ENCODE measurements around the gene VPREB3.
"Not testable (repeated sequence)": the region's sequence is repeated elsewhere in the genome, so short reads cannot be mapped to it uniquely, and the experiment has no call there.

VPREB3 gene

DNA sequence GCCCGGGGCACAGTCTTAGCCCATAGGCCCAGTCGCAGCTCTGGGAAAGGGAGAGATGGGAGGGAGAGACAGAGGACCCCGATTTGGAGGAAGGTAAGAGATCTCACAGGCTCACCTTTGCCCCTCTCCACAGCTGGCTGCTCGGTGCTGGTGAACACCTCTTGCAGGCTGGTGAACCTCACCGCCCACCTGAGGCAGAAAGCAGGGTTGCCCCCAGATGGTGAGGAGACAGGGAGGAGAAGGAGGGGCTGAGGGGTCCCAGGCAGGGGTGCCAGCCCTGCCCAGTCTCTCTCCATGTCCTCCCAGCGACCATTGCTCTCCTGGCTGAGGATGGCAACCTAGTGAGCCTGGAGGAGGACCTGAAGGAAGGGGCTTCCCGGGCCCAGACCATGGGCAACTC is 9.7 kb upstream of the VPREB3 start:
- no peak for DNase-seq

DNA sequence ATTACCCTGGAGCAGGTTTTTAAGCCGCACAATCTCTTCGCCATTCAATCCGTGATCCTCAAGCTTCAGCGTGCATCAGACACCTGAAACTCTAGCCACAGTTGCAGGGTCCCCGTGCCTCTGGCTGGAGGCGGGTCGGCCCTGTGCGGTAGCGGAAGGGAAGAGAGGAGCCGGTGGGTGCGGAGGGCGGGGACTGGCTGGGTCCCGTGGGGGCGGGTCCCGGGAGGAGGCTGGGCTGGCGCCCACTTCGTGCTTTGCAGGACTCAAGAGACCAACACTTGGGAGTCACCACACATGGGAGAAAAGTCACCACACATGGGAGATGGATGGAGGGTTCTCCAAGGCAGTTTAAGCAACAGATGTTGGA is 9.3 kb upstream of the VPREB3 start:
- peak; percentile 43 to 54 for DNase-seq

DNA sequence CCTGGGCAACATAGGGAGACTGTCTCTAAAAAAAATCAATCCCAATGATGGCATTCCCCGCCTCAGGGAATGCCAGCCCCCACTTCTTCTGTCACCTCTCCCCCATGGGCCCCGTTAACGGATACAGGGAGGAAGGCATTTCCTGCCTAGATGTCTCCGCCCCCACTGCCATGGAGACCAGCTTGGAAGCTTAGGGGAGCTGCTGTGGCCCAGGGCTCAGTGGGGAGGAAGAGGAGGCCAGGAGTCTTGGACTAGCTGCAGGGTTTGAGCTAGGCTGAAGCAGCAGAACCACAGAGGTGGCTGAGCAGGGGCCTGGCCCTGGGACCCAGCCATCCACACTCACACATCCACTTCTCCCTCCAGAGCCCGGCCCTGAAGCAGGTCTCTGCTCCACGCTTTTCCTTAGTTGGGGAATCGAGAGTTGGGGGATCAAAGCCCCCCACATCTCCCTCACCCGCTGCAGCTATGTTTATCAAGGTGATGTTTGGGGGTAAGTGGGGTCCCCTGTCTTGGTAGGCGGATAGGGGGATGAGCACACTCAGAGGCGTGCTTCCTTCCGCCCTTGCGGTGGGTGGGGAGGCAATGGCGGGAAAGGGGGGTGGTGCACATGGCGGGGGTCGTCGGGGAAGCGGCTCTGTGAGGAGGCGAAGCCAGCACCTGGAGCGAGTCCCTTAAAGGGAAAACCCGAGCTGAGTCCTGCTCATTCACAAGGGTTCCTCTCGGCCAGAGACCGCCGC is 8.8 kb upstream of the VPREB3 start, which contains the start of gene C22orf15:
Gene C22orf15 (plus strand): TSS at position 149 of the 737 bp plus-strand sequence. CDS start 317 bp downstream, at position 466.
- no peak for DNase-seq

DNA sequence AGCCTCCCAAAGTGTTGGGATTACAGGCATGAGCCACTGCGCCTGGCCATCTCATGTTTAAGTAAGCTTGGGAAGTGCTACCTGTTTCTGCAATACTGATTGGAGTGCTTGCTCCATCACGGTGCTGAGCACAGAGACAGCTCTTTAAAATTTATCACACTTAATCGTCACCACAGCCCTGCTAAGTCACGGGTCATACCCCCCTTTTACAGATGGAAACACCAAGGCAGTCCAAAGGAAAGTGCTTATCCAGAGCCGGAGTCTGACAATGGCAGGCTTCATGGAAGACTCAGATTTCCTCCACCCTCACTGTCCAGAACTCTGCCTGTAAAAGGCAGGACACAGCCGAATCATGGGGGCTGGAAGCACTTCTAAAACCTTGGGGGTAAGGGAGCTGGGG is 5.8 kb upstream of the VPREB3 start:
- no peak for DNase-seq

DNA sequence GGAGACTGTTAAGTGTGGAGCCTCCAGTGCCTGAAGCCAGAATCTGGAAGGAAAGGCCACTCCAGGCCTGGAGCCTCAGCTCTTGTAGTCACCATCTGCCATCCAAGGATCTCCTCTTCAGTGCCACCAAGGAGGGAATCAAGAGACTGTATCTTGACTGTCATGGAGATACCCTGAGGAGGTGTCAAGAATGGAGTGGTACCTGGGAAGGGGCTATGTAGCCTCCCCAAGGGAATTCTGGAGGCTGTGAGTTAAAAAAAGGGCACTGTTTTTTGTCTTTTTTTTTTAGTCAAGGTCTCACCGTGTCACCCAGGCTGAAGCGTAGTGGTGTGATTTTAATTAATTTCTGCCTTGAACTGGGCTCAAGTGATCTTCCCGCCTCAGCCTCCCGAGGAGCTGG is 5.3 kb upstream of the VPREB3 start:
- no peak for DNase-seq

DNA sequence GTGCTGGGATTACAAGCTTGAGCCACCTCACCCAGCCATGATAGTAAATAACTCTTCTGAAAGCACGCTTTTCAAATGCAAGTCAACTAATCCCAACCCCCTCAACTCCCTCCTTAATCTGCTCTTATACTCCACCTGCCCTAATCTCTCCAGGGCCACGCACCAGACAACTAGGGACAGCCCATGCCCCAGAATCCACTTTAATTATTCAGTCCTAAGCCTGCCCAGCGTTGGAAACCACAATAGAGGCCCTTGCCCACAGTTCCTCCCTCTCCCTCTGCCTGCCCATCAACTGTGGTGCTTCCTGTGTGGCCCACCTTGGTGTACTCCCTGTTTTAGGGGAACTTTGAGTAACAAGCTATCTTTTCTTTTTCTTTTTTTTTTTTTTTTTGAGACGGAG is 2.7 kb upstream of the VPREB3 start:
- no peak for DNase-seq

DNA sequence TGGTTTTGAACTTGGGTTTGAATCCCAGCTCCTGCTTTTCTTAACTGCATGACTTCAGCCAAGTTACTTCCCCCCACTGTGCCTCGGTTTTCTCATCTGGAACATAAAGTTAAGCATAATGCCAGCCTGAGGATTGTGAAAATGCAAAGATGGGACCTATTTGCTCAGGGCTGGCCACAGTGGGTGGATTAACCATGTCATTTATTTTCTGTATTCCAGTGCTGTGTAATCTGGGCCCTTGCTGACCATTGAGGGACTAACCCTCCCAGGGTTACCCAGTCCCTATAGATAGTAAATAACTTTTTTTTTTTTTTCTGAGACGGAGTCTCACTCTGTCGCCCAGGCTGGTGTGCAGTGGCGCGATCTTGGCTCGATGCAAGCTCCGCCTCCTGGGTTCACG is 1.5 kb upstream of the VPREB3 start:
- no peak for DNase-seq

DNA sequence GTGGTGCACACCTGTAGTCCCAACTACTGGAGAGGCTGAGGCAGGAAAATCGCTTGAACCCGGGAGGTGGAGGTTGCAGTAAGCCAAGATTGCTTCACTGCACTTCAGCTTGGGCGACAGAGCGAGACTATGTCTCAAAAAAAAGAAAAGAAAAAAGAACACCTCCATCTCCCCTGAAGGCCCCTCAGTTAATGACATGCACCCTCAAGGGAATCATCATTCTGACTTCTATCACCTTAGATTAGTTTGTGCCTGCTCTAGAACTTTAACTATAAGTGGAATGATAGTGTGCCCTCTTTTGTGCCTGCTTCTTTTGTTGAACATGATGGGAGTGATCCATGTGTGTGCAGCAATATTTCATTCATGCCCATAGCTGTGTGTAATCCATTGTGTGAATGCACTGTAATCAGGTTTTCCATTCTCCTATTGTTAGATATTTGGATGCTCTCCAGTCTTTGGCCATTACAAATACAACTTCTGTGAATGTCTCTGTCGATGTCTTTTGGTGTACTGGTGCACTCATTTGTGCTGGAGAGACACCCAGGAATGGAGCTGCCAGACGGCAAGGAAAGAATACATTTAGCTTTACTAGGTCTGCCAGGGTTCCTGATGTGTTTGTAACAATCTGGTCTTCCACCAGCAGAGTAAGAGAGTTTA is 883 bp upstream of the VPREB3 start:
- no peak for DNase-seq

DNA sequence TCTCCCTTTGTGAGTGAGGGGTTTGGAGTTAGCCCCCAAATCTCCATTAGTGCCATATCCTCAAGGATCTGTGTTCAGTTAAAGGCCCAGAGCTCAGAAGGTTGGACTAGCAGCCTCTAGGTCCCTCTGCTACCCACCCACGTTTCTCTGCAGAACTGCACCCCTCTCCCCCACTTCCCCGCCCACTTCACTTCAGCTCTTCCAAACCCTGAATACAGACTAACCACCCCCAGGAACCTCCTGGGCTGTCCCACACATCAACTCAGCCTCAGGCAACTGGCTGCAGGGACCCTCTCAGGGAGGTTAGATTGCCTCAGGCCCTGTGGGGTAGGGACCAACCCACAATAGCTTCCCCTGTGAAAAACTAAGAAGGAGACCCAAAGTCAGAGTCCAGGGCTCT is 840 bp downstream of the VPREB3 start:
- no peak for DNase-seq

DNA sequence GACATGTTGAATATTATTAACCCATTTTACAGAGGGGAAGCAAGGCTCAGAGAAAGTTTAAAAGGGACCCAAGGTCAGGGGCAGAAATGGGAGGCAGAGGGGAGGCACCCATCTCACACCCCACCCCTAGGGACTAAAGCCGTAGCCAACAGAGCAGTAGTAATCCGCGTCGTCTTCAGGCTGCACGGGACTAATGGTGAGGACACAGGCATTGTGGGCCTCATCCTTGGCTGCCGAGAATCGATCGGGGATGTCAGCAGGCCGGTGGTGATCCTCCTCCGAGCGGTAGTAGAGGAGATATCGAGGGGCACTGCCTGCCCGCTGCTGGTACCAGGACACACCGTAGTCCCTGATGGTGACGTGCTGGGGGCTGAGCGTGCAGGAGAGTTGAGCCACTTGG is 1.5 kb downstream of the VPREB3 start:
- DNase-seq: no peak

DNA sequence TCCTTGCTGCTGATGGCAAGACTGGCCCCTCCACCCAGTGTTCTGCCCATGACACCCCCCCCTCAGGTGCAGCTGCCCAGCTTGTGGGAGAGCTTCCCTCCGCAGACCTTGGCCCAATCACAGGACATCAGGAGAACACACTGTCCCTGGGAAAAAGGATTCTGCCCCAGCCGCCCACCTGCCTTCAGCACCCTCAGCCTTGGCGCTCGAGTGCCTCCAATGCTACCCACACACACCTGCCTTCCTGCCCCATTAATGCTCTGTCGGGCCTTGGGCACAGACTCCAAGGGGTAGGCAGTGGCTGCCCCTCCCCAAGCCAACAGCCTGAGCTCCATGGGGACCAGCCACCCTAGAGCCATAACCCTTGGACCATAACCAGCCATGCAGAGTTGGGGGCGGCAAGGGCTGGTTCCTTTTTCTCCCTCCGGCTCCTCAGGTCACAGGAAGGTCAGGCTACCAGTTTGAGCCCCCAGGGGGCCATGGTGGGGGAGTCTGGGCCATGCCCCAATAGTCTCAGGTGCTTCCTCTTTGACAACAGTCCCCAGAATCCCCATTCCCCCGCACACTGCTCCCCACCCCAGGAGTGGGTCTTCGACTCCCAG is 2.0 kb downstream of the VPREB3 start:
- DNase-seq: no peak

DNA sequence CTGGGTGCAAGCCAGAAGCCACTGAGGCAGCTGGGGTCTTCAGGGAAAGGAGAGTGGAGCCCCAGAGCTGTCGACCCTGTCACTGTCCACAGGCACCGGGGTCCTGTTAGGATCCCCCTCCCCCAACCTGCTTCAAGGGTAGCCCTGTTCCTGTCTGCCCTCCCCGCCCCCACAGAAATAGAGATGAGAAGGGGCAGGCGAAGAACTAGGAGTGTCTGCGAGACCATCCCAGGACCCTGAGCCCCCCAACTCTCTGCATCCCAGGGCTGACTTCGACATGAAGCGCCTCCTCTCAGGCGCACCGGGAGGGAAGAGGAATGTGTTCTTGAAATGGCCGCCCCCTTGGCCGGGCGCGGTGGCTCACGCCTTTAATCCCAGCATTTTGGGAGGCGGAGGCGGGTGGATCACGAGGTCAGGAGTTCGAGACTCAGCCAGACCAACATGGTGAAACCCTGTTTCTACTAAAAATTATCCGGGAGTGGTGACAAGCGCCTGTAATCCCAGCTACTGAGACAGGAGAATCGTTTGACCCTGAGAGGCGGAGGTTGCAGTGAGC is 2.7 kb downstream of the VPREB3 start:
- DNase-seq: peak in 1 of 2 donors; percentile 26

DNA sequence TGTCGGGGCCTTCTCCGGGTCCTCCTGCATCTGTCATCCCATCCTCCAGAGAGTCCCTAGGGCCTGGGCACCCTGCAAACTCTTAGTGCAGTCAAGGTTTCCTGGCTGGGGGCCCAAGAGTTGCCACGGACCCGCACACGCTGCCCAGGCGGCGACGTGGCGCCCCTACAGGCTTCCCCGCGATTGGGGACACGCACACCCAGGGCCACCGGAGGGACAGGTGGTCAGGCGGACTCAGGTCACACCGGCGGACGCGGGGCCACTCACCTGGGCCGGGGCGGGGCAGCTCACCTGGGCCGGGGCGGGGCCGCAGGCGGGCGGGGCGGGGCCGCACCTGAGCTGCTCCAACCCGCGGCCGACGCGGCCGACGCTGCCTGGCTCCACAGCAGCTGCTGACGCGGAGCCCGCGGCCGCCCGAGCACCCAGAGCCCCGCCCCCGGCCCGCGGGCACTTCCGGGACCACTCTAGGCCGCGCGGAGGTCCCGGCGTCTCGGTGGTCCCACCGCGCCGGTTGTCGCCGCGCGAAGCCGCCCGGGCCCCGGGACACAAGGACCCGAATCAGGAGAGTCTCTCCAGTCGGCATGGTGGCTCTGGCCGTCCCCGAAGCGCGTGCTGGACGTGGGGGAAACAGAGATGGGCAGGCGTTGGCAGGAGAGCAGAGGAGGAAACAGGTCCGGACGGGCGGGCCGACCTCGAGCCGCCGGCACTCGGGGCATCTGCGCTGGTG is 3.3 kb downstream of the VPREB3 start, which contains the start of gene ZNF70:
Gene ZNF70 (minus strand): TSS at position 399 of the 727 bp plus-strand sequence. CDS start 5,972 bp downstream, outside the sequence.
- peak; percentile 80 to 85 for DNase-seq

DNA sequence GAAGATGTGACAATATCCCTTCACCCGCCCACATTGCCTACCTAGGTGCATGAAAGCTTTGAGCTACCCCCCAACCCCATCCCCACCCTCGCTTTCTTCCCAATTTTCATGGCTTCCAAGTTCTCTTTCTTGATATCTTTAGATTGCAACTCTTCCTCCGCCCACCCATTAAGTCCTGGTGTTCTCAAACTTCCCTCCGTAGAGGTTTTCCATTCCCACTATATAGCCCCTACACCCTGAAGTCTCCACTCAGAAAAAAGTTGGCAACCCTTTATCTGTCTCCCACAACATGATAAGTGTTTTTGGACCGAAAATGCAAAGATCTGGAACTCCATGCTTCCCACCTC is 3.9 kb downstream of the VPREB3 start:
- no peak for DNase-seq

DNA sequence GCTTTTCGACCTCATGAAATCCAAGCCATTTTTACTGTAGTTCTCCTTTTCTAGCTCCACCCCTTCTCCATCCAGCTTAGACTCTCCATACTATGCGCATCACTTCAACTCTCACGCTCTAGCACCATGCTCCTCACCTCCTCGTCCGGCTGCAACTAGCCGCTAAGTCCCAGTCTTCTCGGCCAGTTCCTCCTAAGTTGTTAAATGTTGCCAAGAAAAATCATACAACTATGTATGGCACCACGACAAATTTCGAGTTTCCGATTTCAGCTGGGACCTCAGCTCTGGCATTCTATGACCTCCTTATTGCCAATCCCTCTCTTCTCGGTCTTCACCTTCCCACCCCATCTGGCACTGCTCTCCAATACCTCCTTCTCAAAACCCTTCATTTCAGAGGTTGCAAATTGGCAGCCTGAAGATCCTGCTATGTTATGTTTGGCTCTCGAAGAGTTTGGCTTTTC is 4.4 kb downstream of the VPREB3 start:
- DNase-seq: no peak

DNA sequence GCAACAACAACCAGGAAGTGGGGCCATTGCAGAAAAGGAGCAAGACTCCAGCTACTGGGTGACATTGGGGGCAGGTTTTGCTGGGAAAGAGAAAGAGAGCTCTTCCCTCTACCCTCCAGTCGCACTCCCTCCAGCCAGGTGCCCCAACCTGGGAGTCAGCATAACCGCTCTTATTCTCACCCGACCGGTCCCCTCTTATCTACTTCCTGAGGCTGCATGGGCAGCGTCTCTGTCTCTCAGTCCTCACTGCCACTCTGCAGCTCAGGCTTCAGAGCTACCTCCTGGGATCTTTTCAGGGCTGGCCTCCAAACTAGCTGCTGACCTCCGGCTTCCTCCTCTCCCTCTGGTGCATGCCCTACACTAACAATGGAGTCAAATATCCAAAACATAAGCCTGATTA is 8.4 kb downstream of the VPREB3 start:
- DNase-seq: no peak

DNA sequence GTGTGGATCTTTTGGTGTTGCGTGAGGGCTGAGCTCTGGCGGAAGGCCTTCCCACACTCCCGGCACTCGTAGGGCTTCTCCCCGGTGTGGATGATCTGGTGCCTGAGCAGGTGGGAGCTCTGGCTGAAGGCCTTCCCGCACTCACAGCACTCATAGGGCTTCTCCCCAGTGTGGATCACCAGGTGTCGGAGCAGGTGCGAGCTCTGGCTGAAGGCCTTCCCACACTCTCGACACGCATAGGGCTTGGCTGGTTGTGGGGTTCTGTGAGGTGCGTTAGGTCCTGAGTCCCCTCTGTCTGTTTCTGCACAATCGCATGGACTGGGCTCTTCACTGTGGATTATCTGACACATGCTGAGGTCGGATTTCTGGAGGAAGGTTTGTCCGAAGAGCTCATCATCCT is 9.7 kb downstream of the VPREB3 start:
- DNase-seq: no peak

DNA sequence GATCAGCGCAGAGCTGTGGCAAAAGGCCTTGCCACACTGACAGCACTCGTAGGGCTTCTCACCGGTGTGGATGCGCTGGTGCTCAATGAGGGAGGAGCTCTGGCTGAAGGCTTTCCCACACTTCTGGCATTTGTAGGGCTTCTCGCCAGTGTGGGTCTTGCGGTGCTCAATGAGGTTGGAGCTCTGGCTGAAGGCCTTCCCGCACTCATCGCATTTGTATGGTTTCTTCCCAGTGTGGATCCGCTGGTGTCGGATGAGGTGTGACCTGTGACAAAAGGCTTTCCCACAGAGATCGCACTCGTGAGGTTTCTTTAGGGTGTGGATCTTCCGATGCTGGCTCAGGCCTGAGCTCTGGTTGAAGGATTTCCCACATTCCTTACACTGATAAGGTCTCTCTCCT is 10.2 kb downstream of the VPREB3 start:
- DNase-seq: no peak

DNA sequence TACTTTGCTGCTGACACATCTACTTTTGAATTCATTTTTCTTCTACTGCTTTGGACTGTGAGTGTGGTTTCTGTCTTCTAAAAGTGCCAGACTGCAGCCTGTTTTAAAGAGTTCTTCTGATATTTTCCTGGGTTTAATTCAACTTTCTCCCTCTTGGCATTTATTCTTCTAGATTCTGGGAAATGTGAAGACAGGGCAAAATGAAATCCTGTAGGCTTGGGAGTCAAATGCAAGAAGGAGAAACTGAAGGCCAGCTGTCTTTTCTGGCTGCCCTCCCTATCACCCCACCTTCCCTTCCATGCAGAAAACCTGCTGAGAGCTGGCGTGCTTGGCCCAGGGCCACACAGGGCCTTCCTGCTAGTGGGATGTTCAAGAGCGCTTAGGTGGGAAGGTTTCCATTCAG is 10.9 kb downstream of the VPREB3 start:
- no peak for DNase-seq

DNA sequence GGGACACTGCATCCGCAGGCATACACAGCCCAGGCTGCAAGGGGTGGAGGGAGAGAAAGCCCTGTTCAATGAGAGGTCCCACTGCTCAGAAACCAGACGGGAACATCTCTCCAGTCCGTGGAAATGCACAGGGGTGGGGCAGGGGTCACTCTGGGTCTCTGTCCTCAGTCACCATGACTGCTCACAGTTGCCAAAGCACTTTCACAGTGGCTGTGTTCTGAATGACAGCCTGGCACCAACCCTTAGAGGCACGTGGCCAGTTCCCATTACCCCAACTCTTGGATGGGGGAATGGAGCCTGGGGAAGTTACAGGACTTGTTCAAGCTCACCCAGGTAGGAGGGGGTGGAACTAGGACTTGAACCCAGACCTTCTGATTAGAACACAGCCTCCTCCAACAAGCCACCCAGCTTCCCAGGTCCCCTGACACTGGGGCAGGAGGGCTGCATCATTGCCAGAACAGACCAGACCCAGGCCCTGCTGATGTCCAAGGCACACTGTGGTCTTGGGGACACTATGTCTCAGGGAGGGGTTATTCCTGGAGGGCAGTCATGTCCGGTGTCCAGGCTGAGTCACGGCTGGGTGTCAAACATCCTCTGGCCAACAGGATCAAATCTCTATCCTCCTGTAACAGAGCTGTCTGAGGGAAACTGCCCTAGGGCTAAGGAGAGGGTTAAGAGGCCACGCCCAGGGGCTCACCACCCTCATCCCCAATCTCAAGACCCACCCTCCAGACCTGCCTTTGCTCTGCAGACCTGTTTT is 11.5 kb downstream of the VPREB3 start:
- DNase-seq: no peak

DNA sequence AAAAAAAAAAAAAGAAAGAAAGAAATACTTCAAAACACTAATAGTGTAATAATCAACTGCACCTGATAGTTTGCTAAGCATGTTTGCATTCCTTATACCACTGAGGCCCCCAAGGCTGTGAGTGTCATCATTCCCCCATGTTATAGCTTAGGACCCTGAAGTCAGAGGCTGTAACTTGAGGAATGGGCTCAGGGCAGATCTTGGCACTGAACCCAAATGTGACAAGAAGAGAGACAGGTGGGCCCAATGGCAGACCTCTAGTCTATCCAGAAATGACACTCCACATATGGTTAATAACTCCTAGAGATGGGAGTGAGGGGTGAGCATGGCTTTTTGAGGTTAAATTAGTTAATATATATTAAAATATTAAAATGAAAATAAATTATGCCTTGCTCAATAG is 16.5 kb downstream of the VPREB3 start:
- no peak for DNase-seq

DNA sequence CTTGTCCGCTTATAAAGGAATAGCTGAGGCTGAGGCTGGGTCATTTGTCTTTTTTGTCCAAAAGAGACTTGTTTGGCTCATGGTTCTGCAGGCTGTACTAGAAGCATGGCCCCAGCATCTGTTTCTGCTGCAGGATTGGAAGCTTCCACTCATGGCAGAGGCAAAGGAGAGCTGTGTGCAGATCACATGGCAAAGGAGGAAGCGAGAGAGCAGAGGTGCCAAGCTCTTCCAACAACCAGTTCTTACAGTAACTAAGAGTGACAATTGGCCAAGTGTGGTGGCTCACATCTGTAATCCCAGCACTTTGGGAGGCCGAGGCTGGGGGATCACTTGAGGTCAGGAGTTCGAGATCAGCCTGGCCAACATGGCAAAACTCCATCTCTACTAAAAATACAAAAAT is 26.1 kb downstream of the VPREB3 start:
- DNase-seq: not testable (repeated sequence)
